Suprapubic skin (tissue), 3 donors: ENCODE results near the gene PLXNA4.

ENCODE experiments used
- EP300 ChIP-seq: sonication (generic); formaldehyde crosslinking; IDR thresholded peaks from one replicate; pipeline ENCODE4 v1.6.1; 2017; ENCODE audit warnings: antibody characterized with exemption
- TF ChIP-seq, protein P1 (sequence below), 2 donors: fragments of 200-600 bp in 1 of 2; fragments of 450-650 bp in 1 of 2; sonication (generic) in 1 of 2; IDR thresholded peaks; one replicate each; pipeline ENCODE4 v1.5.1; 2016 to 2019; ENCODE audit warnings: antibody characterized with exemption in 2 of 2, mild to moderate bottlenecking in 1 of 2, moderate library complexity in 1 of 2

- TF ChIP-seq, protein P1, sequence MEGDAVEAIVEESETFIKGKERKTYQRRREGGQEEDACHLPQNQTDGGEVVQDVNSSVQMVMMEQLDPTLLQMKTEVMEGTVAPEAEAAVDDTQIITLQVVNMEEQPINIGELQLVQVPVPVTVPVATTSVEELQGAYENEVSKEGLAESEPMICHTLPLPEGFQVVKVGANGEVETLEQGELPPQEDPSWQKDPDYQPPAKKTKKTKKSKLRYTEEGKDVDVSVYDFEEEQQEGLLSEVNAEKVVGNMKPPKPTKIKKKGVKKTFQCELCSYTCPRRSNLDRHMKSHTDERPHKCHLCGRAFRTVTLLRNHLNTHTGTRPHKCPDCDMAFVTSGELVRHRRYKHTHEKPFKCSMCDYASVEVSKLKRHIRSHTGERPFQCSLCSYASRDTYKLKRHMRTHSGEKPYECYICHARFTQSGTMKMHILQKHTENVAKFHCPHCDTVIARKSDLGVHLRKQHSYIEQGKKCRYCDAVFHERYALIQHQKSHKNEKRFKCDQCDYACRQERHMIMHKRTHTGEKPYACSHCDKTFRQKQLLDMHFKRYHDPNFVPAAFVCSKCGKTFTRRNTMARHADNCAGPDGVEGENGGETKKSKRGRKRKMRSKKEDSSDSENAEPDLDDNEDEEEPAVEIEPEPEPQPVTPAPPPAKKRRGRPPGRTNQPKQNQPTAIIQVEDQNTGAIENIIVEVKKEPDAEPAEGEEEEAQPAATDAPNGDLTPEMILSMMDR (IDR thresholded peaks at IDR 0.05) = no peak
- TF ChIP-seq EP300 = no peak
These were observed 185.6 kb downstream of the PLXNA4 start for GRCh38 chr7:132390705-132391104.
